ENCODE measurements around the gene SFTA2.

SFTA2 gene

GRCh38 chr6:30885999-30886896, 45.7 kb downstream of the SFTA2 start (continued):
- TF ChIP-seq ZNF792 (tag by site-specific recombination; IDR thresholded peaks at IDR 0.05) = no peak
- no peak for TF ChIP-seq GLI2 (tag by site-specific recombination; IDR thresholded peaks at IDR 0.05; ENCODE audit: borderline replicate concordance, low read depth)
- TF ChIP-seq HOXD13 (CRISPR knock-in tag; IDR thresholded peaks at IDR 0.05; ENCODE audit: borderline replicate concordance) = no peak
- TF ChIP-seq ZNF398 (tag by site-specific recombination; IDR thresholded peaks at IDR 0.05) = peak; percentile 89
- 0 out of 2 replicates have a peak, but pooled peaks have one; percentile 47 for TF ChIP-seq IKZF3 (tag by site-specific recombination; IDR thresholded peaks at IDR 0.05)
- TF ChIP-seq SP7 (tag by site-specific recombination; IDR thresholded peaks at IDR 0.05) = peak; percentile 71; the same call in 1 of the 2 replicates
- TF ChIP-seq ZNF473 (tag by site-specific recombination; IDR thresholded peaks at IDR 0.05) = no peak
- TF ChIP-seq ZNF341 (tag by site-specific recombination; IDR thresholded peaks at IDR 0.05; ENCODE audit: low read depth) = peak; percentile 71
- peak; percentile 44; the same call in 1 of the 2 replicates for TF ChIP-seq SP3 (tag by site-specific recombination; IDR thresholded peaks at IDR 0.05)
- TF ChIP-seq ZNF670 (tag by site-specific recombination; IDR thresholded peaks at IDR 0.05; ENCODE audit: low read depth) = no peak
- TF ChIP-seq PATZ1 (tag by site-specific recombination; IDR thresholded peaks at IDR 0.05) = peak; percentile 67; the same call in 1 of the 2 replicates
- TF ChIP-seq ZNF335 (tag by site-specific recombination; conservative IDR thresholded peaks at IDR 0.05) = peak; percentile 28
- TF ChIP-seq INSM2 (tag by site-specific recombination; IDR thresholded peaks at IDR 0.05) = 0 out of 2 replicates have a peak, but pooled peaks have one; percentile 22
- peak; percentile 85 for TF ChIP-seq ZBTB48 (tag by site-specific recombination; IDR thresholded peaks at IDR 0.05)
- TF ChIP-seq ZNF366 (tag by site-specific recombination; conservative IDR thresholded peaks at IDR 0.05) = peak; percentile 40
- peak; percentile 33; the same call in 1 of the 2 replicates for TF ChIP-seq ZNF629 (tag by site-specific recombination; IDR thresholded peaks at IDR 0.05)
- peak; percentile 49; the same call in 1 of the 2 replicates for TF ChIP-seq ZNF394 (tag by site-specific recombination; IDR thresholded peaks at IDR 0.05; ENCODE audit: borderline replicate concordance)
- peak; percentile 20; the same call in 1 of the 2 replicates for TF ChIP-seq KLF10 (tag by site-specific recombination; IDR thresholded peaks at IDR 0.05)
- TF ChIP-seq ZNF843 (tag by site-specific recombination; IDR thresholded peaks at IDR 0.05) = 0 out of 2 replicates have a peak, but pooled peaks have one; percentile 22
- TF ChIP-seq SP2 (tag by site-specific recombination; IDR thresholded peaks at IDR 0.05) = peak; percentile 34; the same call in 1 of the 2 replicates

Measured in HEK293 (cell line).